ENCODE results near the gene MUSTN1. TPM values are rescaled to one million over a fixed set of nuclear protein-coding genes. Genes with fewer than 3 reads are reported as not detected.

Gene MUSTN1
- total RNA-seq, 1 experiment from 2014 or later: 0.49 TPM

DNA sequence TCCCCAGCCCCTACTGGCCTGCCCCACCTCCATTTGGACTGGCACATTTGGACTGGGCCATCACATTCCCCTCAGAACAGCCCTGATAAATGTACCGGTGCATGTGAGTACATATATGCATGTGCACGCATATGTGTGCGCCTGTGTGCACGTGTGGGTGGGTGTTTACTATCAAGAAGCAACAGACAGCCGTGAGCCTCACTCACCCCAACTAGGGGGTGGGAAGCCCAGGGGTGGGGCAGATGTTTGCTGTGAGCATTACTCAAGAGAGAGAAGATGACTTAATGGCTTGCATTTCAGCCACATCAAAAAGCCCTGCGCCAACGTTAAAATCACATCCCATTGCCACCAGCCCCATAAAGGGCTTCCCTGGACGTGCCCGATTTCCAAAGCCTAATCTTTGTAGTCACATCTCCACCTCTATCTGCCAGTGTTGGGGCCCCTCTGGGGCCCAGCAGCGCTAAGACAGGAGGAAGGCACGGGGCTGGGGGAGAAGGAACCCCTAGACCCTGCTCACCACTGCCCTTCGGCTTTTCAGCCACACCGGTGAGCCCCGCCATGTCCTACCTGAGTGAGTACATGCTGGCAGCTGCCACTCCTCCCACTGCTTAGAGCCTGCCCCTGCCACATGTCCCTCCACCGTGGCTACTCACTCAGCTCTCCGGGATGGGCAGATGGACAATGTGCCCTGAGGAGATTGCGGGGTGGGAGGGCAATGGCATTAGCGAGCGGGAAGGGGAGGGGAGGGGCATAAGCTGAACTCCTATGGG is 29.4 kb downstream of the MUSTN1 start:
- POLR2A ChIA-PET: no interaction called here
- Histone ChIP-seq H3K36me3 (ENCODE audit: control insufficient read depth, insufficient read depth, low read length) (no peaks in the 10 kb centered on the region), H3K9me3 (ENCODE audit: control insufficient read depth, insufficient read depth, low read depth, low read length) (no peaks in the 10 kb centered on the region), H3K4me3 (ENCODE audit: low read depth in 2 of 2, low read length in 2 of 2) (no peak overlapping the region), H3K27me3 (ENCODE audit: control insufficient read depth, insufficient read depth, low read length) (no peaks in the 10 kb centered on the region), H3K27ac (ENCODE audit: low read length) (no peak overlapping the region), H3K4me1 (ENCODE audit: control insufficient read depth, insufficient read depth, low read length) (no peaks in the 10 kb centered on the region)
- ATAC-seq: no peak; the same call in 1 of the 2 replicates
- intact Hi-C loops (cut with micrococcal nuclease; ENCODE audit: unreplicated experiment) (no loop called here), in situ Hi-C loops (cut with HindIII; ENCODE audit: low pct_unique_long_range_greater_than_20kb, low sequenced_read_pairs) (no loop called here)
- CTCF ChIA-PET: no interaction called here
- no peak for DNase-seq (ENCODE audit: low read depth, low spot score)
- TF ChIP-seq TCF7L2 (IDR thresholded peaks at IDR 0.05; ENCODE audit: low read depth, low read length) (no peak), CTCF (IDR thresholded peaks at IDR 0.05) (no peak), POLR2AphosphoS5 (IDR thresholded peaks at IDR 0.05; ENCODE audit: low read depth, low read length) (no peak), REST (IDR thresholded peaks at IDR 0.05; ENCODE audit: insufficient read depth in 1 of 2, low read depth in 2 of 2, low read length in 1 of 2) (no peak), SIN3A (IDR thresholded peaks at IDR 0.05; ENCODE audit: borderline replicate concordance, insufficient read depth, low read depth, low read length) (no peak)
- BruUV-seq (replicated peaks): no TSS peak

GRCh38 chr3:52801839-52802238 is 33.0 kb downstream of the MUSTN1 start:
- no peak overlapping the region for H3K27ac ChIP-seq (ENCODE audit: low read length)
- in situ Hi-C loops (cut with HindIII; ENCODE audit: low pct_unique_long_range_greater_than_20kb, low sequenced_read_pairs): no loop called here
- CTCF ChIA-PET: no interaction called here
- H3K4me3 ChIP-seq (ENCODE audit: low read depth in 2 of 2, low read length in 2 of 2): no peak overlapping the region
- no peaks in the 10 kb centered on the region for H3K9me3 ChIP-seq (ENCODE audit: control insufficient read depth, insufficient read depth, low read depth, low read length)
- POLR2A ChIA-PET: no interaction called here
- no peaks in the 10 kb centered on the region for H3K36me3 ChIP-seq (ENCODE audit: control insufficient read depth, insufficient read depth, low read length)
- H3K27me3 ChIP-seq (ENCODE audit: control insufficient read depth, insufficient read depth, low read length): no peaks in the 10 kb centered on the region
- ATAC-seq: no peak
- DNase-seq (ENCODE audit: low read depth, low spot score): no peak
- no peaks in the 10 kb centered on the region for H3K4me1 ChIP-seq (ENCODE audit: control insufficient read depth, insufficient read depth, low read length)
- intact Hi-C loops (cut with micrococcal nuclease; ENCODE audit: unreplicated experiment): no loop called here
- no TSS peak for BruUV-seq (replicated peaks)
- TF ChIP-seq REST (IDR thresholded peaks at IDR 0.05; ENCODE audit: insufficient read depth in 1 of 2, low read depth in 2 of 2, low read length in 1 of 2): no peak
- no peak for TF ChIP-seq CTCF (IDR thresholded peaks at IDR 0.05)
- TF ChIP-seq SIN3A (IDR thresholded peaks at IDR 0.05; ENCODE audit: borderline replicate concordance, insufficient read depth, low read depth, low read length): no peak
- TF ChIP-seq POLR2AphosphoS5 (IDR thresholded peaks at IDR 0.05; ENCODE audit: low read depth, low read length): no peak
- no peak for TF ChIP-seq TCF7L2 (IDR thresholded peaks at IDR 0.05; ENCODE audit: low read depth, low read length)
